ENCODE measurements around the gene LAMC2. TPM values are rescaled to one million over a fixed set of nuclear protein-coding genes. Genes with fewer than 3 reads are reported as not detected.

The LAMC2 gene
- total and polyA plus RNA-seq, 2 experiments from 2014 or later = 0.42 to 0.43 TPM

GRCh38 chr1:183282101-183282855 lies 96.2 kb downstream of the LAMC2 start:
- H3K4me1 ChIP-seq (ENCODE audit: low read depth) = peaks cover 4% of the 10 kb centered on the region
- DNase-seq (ENCODE audit: low read depth in 1 of 2, low spot score in 1 of 2) = no peak
- H3K9me3 ChIP-seq (ENCODE audit: low read depth) = no peaks in the 10 kb centered on the region
- TF ChIP-seq CTCF (IDR thresholded peaks at IDR 0.05; ENCODE audit: low read depth, low read length) = no peak
- H3K27me3 ChIP-seq = no peaks in the 10 kb centered on the region
- no peak overlapping the region for H3K4me3 ChIP-seq
- no peaks in the 10 kb centered on the region for H3K36me3 ChIP-seq
- no peak overlapping the region for H3K27ac ChIP-seq

GRCh38 chr1:183283286-183283685 lies 97.2 kb downstream of the LAMC2 start:
- H3K9me3 ChIP-seq (ENCODE audit: low read depth) = no peaks in the 10 kb centered on the region
- no peak overlapping the region for H3K4me3 ChIP-seq
- H3K27ac ChIP-seq = no peak overlapping the region
- no peaks in the 10 kb centered on the region for H3K27me3 ChIP-seq
- peaks cover 4% of the 10 kb centered on the region for H3K4me1 ChIP-seq (ENCODE audit: low read depth)
- DNase-seq (ENCODE audit: low read depth in 1 of 2, low spot score in 1 of 2) = no peak
- no peak for TF ChIP-seq CTCF (IDR thresholded peaks at IDR 0.05; ENCODE audit: low read depth, low read length)
- H3K36me3 ChIP-seq = no peaks in the 10 kb centered on the region

- DNase-seq (ENCODE audit: low read depth in 1 of 2, low spot score in 1 of 2) = no peak
- Histone ChIP-seq H3K9me3 (ENCODE audit: low read depth) (no peaks in the 10 kb centered on the region), H3K36me3 (no peaks in the 10 kb centered on the region), H3K4me3 (no peak overlapping the region), H3K27ac (no peak overlapping the region), H3K27me3 (no peaks in the 10 kb centered on the region), H3K4me1 (ENCODE audit: low read depth) (peaks cover 4% of the 10 kb centered on the region)
- no peak for TF ChIP-seq CTCF (IDR thresholded peaks at IDR 0.05; ENCODE audit: low read depth, low read length)
These were observed 98.0 kb downstream of the LAMC2 start for GRCh38 chr1:183284086-183284485.

- Histone ChIP-seq H3K36me3 (no peaks in the 10 kb centered on the region), H3K9me3 (ENCODE audit: low read depth) (no peaks in the 10 kb centered on the region), H3K27ac (no peak overlapping the region), H3K4me3 (no peak overlapping the region), H3K27me3 (no peaks in the 10 kb centered on the region), H3K4me1 (ENCODE audit: low read depth) (peaks cover 4% of the 10 kb centered on the region)
- TF ChIP-seq CTCF (IDR thresholded peaks at IDR 0.05; ENCODE audit: low read depth, low read length) = no peak
- no peak for DNase-seq (ENCODE audit: low read depth in 1 of 2, low spot score in 1 of 2)
These were observed 99.2 kb downstream of the LAMC2 start for GRCh38 chr1:183285256-183285655.

GRCh38 chr1:183285746-183286145 lies 99.7 kb downstream of the LAMC2 start:
- H3K27ac ChIP-seq = no peak overlapping the region
- DNase-seq (ENCODE audit: low read depth in 1 of 2, low spot score in 1 of 2) = peak in 1 of 2 donors; percentile 23
- no peaks in the 10 kb centered on the region for H3K27me3 ChIP-seq
- H3K9me3 ChIP-seq (ENCODE audit: low read depth) = no peaks in the 10 kb centered on the region
- TF ChIP-seq CTCF (IDR thresholded peaks at IDR 0.05; ENCODE audit: low read depth, low read length) = no peak
- H3K36me3 ChIP-seq = no peaks in the 10 kb centered on the region
- no peak overlapping the region for H3K4me3 ChIP-seq
- H3K4me1 ChIP-seq (ENCODE audit: low read depth) = peaks cover 4% of the 10 kb centered on the region
